Osteoblast (primary cell): ENCODE data around the gene NR1I3. TPM values are rescaled to one million over a fixed set of nuclear protein-coding genes. Genes with fewer than 3 reads are reported as not detected.

ENCODE experiments used
- DNase-seq: peaks from one replicate; pipeline ENCODE4 v3.0.0; 2011; ENCODE audit warnings: low spot score, mixed read lengths; ENCODE audit not compliant: insufficient read length; ENCODE audit errors: missing footprints
- H2AFZ ChIP-seq: 2 replicates; pipeline ENCODE4 v1.6.0; 2011; ENCODE audit warnings: mild to moderate bottlenecking, low read length
- H3K27ac ChIP-seq: 2 replicates; pipeline ENCODE4 v1.5.1; 2011; ENCODE audit warnings: mild to moderate bottlenecking, low read depth, low read length, moderate library complexity
- H3K27me3 ChIP-seq: 2 replicates; pipeline ENCODE4 v1.6.0; 2012; ENCODE audit warnings: mild to moderate bottlenecking, control low read depth, inconsistent platforms, low read length, moderate library complexity; ENCODE audit not compliant: insufficient read depth
- H3K36me3 ChIP-seq: 2 replicates; pipeline ENCODE4 v1.5.1; 2011; ENCODE audit warnings: mild to moderate bottlenecking, low read length, control low read depth, moderate library complexity; ENCODE audit not compliant: insufficient read depth
- H3K4me1 ChIP-seq: 2 replicates; pipeline ENCODE4 v1.5.1; 2011; ENCODE audit warnings: mild to moderate bottlenecking, low read length, control low read depth, moderate library complexity; ENCODE audit not compliant: insufficient read depth
- H3K4me2 ChIP-seq: 2 replicates; pipeline ENCODE4 v1.6.0; 2011; ENCODE audit warnings: mild to moderate bottlenecking, low read length; ENCODE audit not compliant: insufficient read depth
- H3K4me3 ChIP-seq: fragments of 200-600 bp; sonication (generic); 3 replicates; pipeline ENCODE4 v1.5.1; 2012; ENCODE audit warnings: mild to moderate bottlenecking, low read length, inconsistent platforms; ENCODE audit not compliant: insufficient read depth
- H3K79me2 ChIP-seq: 2 replicates; pipeline ENCODE4 v1.6.0; 2012; ENCODE audit warnings: mild to moderate bottlenecking, low read length, control low read depth, inconsistent platforms; ENCODE audit not compliant: insufficient read depth
- H3K9me3 ChIP-seq: 2 replicates; pipeline ENCODE4 v1.5.1; 2011; ENCODE audit warnings: low read depth, low read length, control low read depth
- H4K20me1 ChIP-seq: 2 replicates; pipeline ENCODE4 v1.6.0; 2012; ENCODE audit warnings: mild to moderate bottlenecking, low read length, control low read depth; ENCODE audit not compliant: insufficient read depth
- CTCF ChIP-seq: IDR thresholded peaks from 2 replicates; pipeline ENCODE4 v1.5.1; 2011; ENCODE audit warnings: mild to moderate bottlenecking, low read depth, low read length, moderate library complexity; ENCODE audit errors: extremely low read depth
- total RNA-seq: library from RNA; depleted of rRNA; stranded (reverse); fragments of >200 nt; gene quantifications from 2 replicates; pipeline ENCODE4 v1.2.3, GENCODE V29; 2012

The NR1I3 gene
- total RNA-seq, 1 donor: not detected

- Histone ChIP-seq H4K20me1 (no peaks in the 10 kb centered on the region), H3K4me2 (no peak overlapping the region), H3K36me3 (no peaks in the 10 kb centered on the region), H3K4me3 (no peak overlapping the region), H3K79me2 (no peaks in the 10 kb centered on the region), H3K4me1 (no peaks in the 10 kb centered on the region), H3K27me3 (peaks cover 3% of the 10 kb centered on the region), H3K27ac (no peak overlapping the region), H2AFZ (no peak overlapping the region), H3K9me3 (no peaks in the 10 kb centered on the region)
- TF ChIP-seq CTCF: no peak
- DNase-seq: no peak
Observed at GRCh38 chr1:161244888-161245287, 6.9 kb upstream of the NR1I3 start.

- no peak for TF ChIP-seq CTCF
- Histone ChIP-seq H3K4me1 (no peaks in the 10 kb centered on the region), H3K27ac (no peak overlapping the region), H3K36me3 (no peaks in the 10 kb centered on the region), H3K27me3 (peaks cover 3% of the 10 kb centered on the region), H4K20me1 (no peaks in the 10 kb centered on the region), H3K4me2 (no peak overlapping the region), H3K4me3 (no peak overlapping the region), H3K79me2 (no peaks in the 10 kb centered on the region), H3K9me3 (no peaks in the 10 kb centered on the region), H2AFZ (no peak overlapping the region)
- DNase-seq: peak; percentile 77
Observed at GRCh38 chr1:161242313-161242712, 4.3 kb upstream of the NR1I3 start.

- Histone ChIP-seq H3K79me2 (no peaks in the 10 kb centered on the region), H3K27me3 (peaks cover 3% of the 10 kb centered on the region), H3K4me3 (no peak overlapping the region), H3K9me3 (no peaks in the 10 kb centered on the region), H4K20me1 (no peaks in the 10 kb centered on the region), H3K36me3 (no peaks in the 10 kb centered on the region), H2AFZ (no peak overlapping the region), H3K4me1 (no peaks in the 10 kb centered on the region), H3K4me2 (no peak overlapping the region), H3K27ac (no peak overlapping the region)
- DNase-seq: no peak
- no peak for TF ChIP-seq CTCF
Observed at GRCh38 chr1:161241682-161242081, 3.7 kb upstream of the NR1I3 start.

GRCh38 chr1:161235957-161236775, 1.8 kb downstream of the NR1I3 start:
- peak; percentile 60 for DNase-seq
- H3K79me2 ChIP-seq: no peaks in the 10 kb centered on the region
- no peaks in the 10 kb centered on the region for H4K20me1 ChIP-seq
- no peak for TF ChIP-seq CTCF
- no peaks in the 10 kb centered on the region for H3K36me3 ChIP-seq
- H3K4me3 ChIP-seq: no peak overlapping the region
- H3K27me3 ChIP-seq: peaks cover 2% of the 10 kb centered on the region
- H3K9me3 ChIP-seq: no peaks in the 10 kb centered on the region
- H3K4me1 ChIP-seq: no peaks in the 10 kb centered on the region
- no peak overlapping the region for H3K27ac ChIP-seq
- no peak overlapping the region for H2AFZ ChIP-seq
- H3K4me2 ChIP-seq: no peak overlapping the region
